ENCODE data around the gene KRT40.

DNA sequence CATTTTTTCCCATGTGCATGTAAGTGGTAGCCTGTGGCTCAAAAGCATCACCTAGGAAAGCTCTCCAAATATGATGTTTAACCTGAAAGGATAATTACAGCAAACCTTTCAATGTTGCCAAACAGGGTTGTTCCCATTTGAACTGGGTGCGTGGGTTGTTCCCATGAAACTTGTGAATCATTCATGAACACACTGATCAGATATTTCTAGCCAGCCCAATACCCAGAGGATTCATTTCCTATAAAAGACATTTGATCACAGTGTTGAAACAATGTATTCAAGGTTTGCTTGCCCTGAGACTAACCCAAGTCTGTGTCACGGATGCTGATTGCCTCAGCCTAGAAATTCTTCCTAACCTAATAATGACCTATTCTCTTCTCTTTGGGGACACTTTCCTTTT, 30.2 kb downstream of the KRT40 start:
- no peak for TF ChIP-seq POLR2A (IDR thresholded peaks at IDR 0.05)
- TF ChIP-seq, protein P1, sequence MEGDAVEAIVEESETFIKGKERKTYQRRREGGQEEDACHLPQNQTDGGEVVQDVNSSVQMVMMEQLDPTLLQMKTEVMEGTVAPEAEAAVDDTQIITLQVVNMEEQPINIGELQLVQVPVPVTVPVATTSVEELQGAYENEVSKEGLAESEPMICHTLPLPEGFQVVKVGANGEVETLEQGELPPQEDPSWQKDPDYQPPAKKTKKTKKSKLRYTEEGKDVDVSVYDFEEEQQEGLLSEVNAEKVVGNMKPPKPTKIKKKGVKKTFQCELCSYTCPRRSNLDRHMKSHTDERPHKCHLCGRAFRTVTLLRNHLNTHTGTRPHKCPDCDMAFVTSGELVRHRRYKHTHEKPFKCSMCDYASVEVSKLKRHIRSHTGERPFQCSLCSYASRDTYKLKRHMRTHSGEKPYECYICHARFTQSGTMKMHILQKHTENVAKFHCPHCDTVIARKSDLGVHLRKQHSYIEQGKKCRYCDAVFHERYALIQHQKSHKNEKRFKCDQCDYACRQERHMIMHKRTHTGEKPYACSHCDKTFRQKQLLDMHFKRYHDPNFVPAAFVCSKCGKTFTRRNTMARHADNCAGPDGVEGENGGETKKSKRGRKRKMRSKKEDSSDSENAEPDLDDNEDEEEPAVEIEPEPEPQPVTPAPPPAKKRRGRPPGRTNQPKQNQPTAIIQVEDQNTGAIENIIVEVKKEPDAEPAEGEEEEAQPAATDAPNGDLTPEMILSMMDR (IDR thresholded peaks at IDR 0.05): no peak
